HUES64 (cell line): ENCODE results near the gene SLC25A21.
"Not testable (repeated sequence)": the region's sequence is repeated elsewhere in the genome, so short reads cannot be mapped to it uniquely, and the experiment has no call there.

Source experiments
- H3K27ac ChIP-seq: 2 replicates; pipeline ENCODE4 v1.7.0; 2013; ENCODE audit warnings: low read depth, low read length, inconsistent platforms
- H3K27me3 ChIP-seq: 2 replicates; pipeline ENCODE4 v1.6.1; 2013; ENCODE audit warnings: mild to moderate bottlenecking, low read length; ENCODE audit not compliant: insufficient read depth
- H3K36me3 ChIP-seq: 2 replicates; pipeline ENCODE4 v1.6.1; 2013; ENCODE audit warnings: mild to moderate bottlenecking, low read length; ENCODE audit not compliant: insufficient read depth
- H3K4me1 ChIP-seq: 2 replicates; pipeline ENCODE4 v1.6.1; 2013; ENCODE audit warnings: mild to moderate bottlenecking, low read length, moderate library complexity; ENCODE audit not compliant: insufficient read depth
- H3K4me3 ChIP-seq: 2 replicates; pipeline ENCODE4 v1.5.1; 2013; ENCODE audit warnings: mild to moderate bottlenecking, low read length, moderate library complexity
- H3K9ac ChIP-seq: 2 replicates; pipeline ENCODE4 v1.6.1; 2013; ENCODE audit warnings: mild to moderate bottlenecking, low read depth, low read length
- H3K9me3 ChIP-seq: 2 replicates; pipeline ENCODE4 v1.6.1; 2013; ENCODE audit warnings: low read depth, low read length; ENCODE audit not compliant: insufficient read depth
- WGBS: fragments of 150-250, 120-280 bp; methylation state at CpG from one replicate; pipeline ENCODE4 v1.1.7; 2013; ENCODE audit warnings: missing lambda C conversion rate; 5-methylcytosine and 5-hydroxymethylcytosine counted together

Gene SLC25A21

DNA sequence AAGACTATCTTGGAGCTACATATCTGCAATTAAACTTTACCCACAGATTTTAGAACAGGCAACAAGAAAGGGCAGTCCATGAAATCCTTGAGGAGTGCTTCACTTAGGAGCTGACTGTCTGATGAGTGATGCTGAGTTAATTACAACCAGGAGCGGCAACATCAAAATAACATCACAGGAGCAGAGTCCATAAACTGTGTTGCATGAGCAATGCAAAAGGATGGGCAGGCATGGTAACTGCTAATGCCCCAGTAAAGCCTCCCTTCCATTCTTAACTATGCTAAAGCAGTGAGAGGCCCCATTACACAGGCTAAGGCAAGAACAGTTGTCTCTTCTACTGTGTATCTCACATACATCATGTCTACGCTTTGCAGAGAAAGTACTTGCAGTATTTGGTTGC, 354.2 kb downstream of the SLC25A21 start:
- WGBS = 42% methylated on average over 1 of the region's 2 CpGs
- no peak overlapping the region for H3K4me3 ChIP-seq
- H3K9me3 ChIP-seq = no peaks in the 10 kb centered on the region
- 0 out of 2 replicates have a peak, but pooled peaks cover 4% of the 10 kb centered on the region for H3K4me1 ChIP-seq
- no peaks in the 10 kb centered on the region for H3K27me3 ChIP-seq
- no peak overlapping the region for H3K9ac ChIP-seq
- H3K36me3 ChIP-seq = no peaks in the 10 kb centered on the region
- no peak overlapping the region for H3K27ac ChIP-seq

DNA sequence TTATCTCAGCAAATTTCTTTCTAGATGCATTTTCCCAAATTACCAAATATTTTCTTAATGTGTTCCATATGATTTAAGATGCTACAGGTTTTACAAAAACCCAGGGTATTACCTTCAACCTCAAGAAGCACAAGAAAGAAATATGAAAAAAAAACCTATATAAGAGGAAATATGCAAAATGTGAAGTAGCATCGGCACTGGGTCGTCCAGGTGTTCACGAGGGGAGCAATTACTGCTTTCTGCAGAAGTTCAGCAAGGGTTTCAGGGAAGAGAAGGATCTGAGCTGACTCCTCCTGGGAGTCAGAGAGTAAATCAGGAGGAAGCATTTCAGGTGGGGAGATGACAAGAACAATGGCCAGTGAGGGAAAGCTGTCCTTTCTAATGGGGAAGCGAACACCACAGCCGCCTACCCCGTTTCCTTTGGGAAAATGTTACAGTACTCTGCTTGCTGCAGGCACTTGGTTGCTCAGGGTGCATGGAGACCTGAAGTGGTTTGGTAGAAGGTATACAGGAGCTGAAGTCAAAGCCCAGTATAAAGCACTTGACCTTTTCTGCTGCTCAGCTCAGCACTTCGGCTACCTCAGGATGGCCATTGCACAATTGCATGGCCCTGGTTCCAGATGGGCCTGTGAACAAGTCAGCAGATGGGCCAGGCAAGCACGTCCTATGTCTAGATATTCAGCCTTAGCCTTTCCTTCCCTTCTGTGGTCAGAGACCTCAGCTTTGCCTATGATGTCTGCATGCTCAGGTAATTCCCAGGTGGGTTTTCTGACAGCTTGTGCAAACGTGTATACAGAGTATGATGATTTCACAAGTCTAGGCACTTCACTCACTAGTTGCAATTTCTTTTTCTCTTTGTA, 355.1 kb downstream of the SLC25A21 start:
- Histone ChIP-seq H3K4me1 (0 out of 2 replicates have a peak, but pooled peaks cover 4% of the 10 kb centered on the region), H3K4me3 (no peak overlapping the region), H3K27ac (no peak overlapping the region), H3K27me3 (no peaks in the 10 kb centered on the region), H3K9me3 (no peaks in the 10 kb centered on the region), H3K36me3 (no peaks in the 10 kb centered on the region), H3K9ac (no peak overlapping the region)
- WGBS = 94% methylated on average over 9 of the region's 9 CpGs

- Histone ChIP-seq H3K9me3 (no peaks in the 10 kb centered on the region), H3K4me3 (no peak overlapping the region), H3K27me3 (no peaks in the 10 kb centered on the region), H3K9ac (no peak overlapping the region), H3K4me1 (0 out of 2 replicates have a peak, but pooled peaks cover 4% of the 10 kb centered on the region), H3K27ac (no peak overlapping the region), H3K36me3 (no peaks in the 10 kb centered on the region)
- WGBS = 94% methylated on average over 4 of the region's 5 CpGs
Measured at GRCh38 chr14:36816481-36816880, 355.9 kb downstream of the SLC25A21 start.

- H3K9me3 ChIP-seq, H3K4me1 ChIP-seq, H3K36me3 ChIP-seq, H3K27ac ChIP-seq, H3K4me3 ChIP-seq, H3K27me3 ChIP-seq, H3K9ac ChIP-seq: not testable (repeated sequence)
- 98% methylated on average over 5 of the region's 5 CpGs for WGBS
Measured at GRCh38 chr14:36814783-36815182, 357.6 kb downstream of the SLC25A21 start.

GRCh38 chr14:36810209-36810608, 362.2 kb downstream of the SLC25A21 start:
- Histone ChIP-seq H3K9me3 (no peaks in the 10 kb centered on the region), H3K36me3 (no peaks in the 10 kb centered on the region), H3K9ac (no peak overlapping the region), H3K4me1 (peaks cover 16% of the 10 kb centered on the region), H3K27me3 (no peaks in the 10 kb centered on the region), H3K27ac (no peak overlapping the region), H3K4me3 (no peak overlapping the region)
- 100% methylated on average over 1 of the region's 2 CpGs for WGBS

- H3K27ac ChIP-seq = no peak overlapping the region
- 79% methylated on average over 2 of the region's 4 CpGs for WGBS
- no peaks in the 10 kb centered on the region for H3K9me3 ChIP-seq
Measured at GRCh38 chr14:36807727-36808126, 364.7 kb downstream of the SLC25A21 start.

DNA sequence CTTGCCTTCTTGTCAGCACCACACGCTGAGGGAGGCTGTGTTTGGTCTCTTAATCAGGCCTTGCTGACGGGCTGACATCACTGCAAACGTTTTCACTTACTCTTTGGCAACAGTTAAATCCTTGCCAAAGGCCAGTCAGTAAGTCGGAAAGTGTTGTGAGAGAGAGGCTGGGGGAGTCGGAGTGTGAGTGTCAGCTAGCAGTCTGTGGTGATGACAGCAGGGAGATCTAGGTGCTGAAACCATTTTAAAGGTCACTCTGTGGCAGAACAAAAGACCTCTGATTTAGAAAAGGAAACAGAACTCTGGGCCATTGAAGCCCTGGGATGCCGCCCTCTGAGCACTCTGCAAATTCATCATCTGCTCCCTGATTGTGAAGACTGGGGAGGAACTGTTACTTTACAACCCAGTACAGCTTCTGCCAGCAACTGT, 367.3 kb downstream of the SLC25A21 start:
- H3K4me1 ChIP-seq = peaks cover 24% of the 10 kb centered on the region
- H3K9me3 ChIP-seq = no peaks in the 10 kb centered on the region
- H3K4me3 ChIP-seq = no peak overlapping the region
- H3K9ac ChIP-seq = no peak overlapping the region
- no peaks in the 10 kb centered on the region for H3K27me3 ChIP-seq
- 37% methylated on average over 6 of the region's 6 CpGs for WGBS
- no peak overlapping the region for H3K27ac ChIP-seq
- no peaks in the 10 kb centered on the region for H3K36me3 ChIP-seq

More at GRCh38 chr14:36807727-36808126, 364.7 kb downstream of the SLC25A21 start:
- no peaks in the 10 kb centered on the region for H3K36me3 ChIP-seq
- H3K27me3 ChIP-seq = no peaks in the 10 kb centered on the region
- H3K4me1 ChIP-seq = peaks cover 24% of the 10 kb centered on the region
- H3K4me3 ChIP-seq = no peak overlapping the region
- no peak overlapping the region for H3K9ac ChIP-seq

GRCh38 chr14:36797634-36798033, 374.8 kb downstream of the SLC25A21 start:
- no peaks in the 10 kb centered on the region for H3K9me3 ChIP-seq
- no peaks in the 10 kb centered on the region for H3K4me1 ChIP-seq
- no peaks in the 10 kb centered on the region for H3K36me3 ChIP-seq
- H3K27ac ChIP-seq = no peak overlapping the region
- 75% methylated on average over 1 of the region's 1 CpG for WGBS
- no peak overlapping the region for H3K4me3 ChIP-seq
- no peaks in the 10 kb centered on the region for H3K27me3 ChIP-seq
- H3K9ac ChIP-seq = no peak overlapping the region

DNA sequence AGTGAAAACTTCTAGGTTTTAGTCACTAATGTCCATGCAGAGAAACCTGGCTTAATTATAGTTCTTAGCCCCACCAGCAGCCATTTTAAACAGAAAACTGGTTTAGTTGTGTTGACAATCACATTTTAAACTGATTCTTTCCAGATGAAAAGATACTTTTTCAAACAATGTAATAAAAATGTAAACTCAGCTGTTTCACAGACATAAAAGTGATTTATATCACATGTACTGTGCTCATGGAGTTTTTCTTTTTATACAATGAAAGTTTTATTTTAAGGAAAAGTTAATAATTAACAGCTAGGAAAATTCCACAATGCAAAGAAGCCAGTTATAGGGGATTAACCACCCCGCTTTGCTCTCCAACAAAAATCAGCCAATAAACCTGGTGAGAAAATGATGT, 381.0 kb downstream of the SLC25A21 start:
- H3K4me1 ChIP-seq = no peaks in the 10 kb centered on the region
- H3K4me3 ChIP-seq = no peak overlapping the region

GRCh38 chr14:36785511-36785910, 386.9 kb downstream of the SLC25A21 start:
- no peaks in the 10 kb centered on the region for H3K4me1 ChIP-seq
- peaks cover 3% of the 10 kb centered on the region; the same call in 1 of the 2 replicates for H3K9me3 ChIP-seq
- H3K27me3 ChIP-seq = no peaks in the 10 kb centered on the region
- no peak overlapping the region for H3K9ac ChIP-seq
- no peaks in the 10 kb centered on the region for H3K36me3 ChIP-seq
- WGBS = 91% methylated on average over 1 of the region's 1 CpG
- no peak overlapping the region for H3K27ac ChIP-seq
- H3K4me3 ChIP-seq = no peak overlapping the region

More for the DNA sequence above, 381.0 kb downstream of the SLC25A21 start:
- H3K27me3 ChIP-seq = no peaks in the 10 kb centered on the region
- WGBS = 80% methylated on average over 1 of the region's 1 CpG
- no peak overlapping the region for H3K27ac ChIP-seq
- no peak overlapping the region for H3K9ac ChIP-seq
- H3K9me3 ChIP-seq = no peaks in the 10 kb centered on the region
- no peaks in the 10 kb centered on the region for H3K36me3 ChIP-seq

- peaks cover 3% of the 10 kb centered on the region; the same call in 1 of the 2 replicates for H3K9me3 ChIP-seq
- no peak overlapping the region for H3K4me3 ChIP-seq
- H3K27me3 ChIP-seq = no peaks in the 10 kb centered on the region
- no CpG with 5 or more reads among the region's 1 CpG for WGBS
- no peak overlapping the region for H3K27ac ChIP-seq
- no peaks in the 10 kb centered on the region for H3K36me3 ChIP-seq
- H3K4me1 ChIP-seq = no peaks in the 10 kb centered on the region
- no peak overlapping the region for H3K9ac ChIP-seq
Measured at GRCh38 chr14:36784541-36784940, 387.9 kb downstream of the SLC25A21 start.
